ENCODE measurements around the gene PVALEF. TPM values are rescaled to one million over a fixed set of nuclear protein-coding genes. Genes with fewer than 3 reads are reported as not detected.

PVALEF gene
- total and polyA plus RNA-seq, 2 of the 13 experiments (the other 11 are each of a cell fraction or from before 2014, with no cell fraction given) = 0.18 TPM

GRCh38 chr17:81230043-81230820 is 64.9 kb downstream of the PVALEF start (continued):
- TF ChIP-seq STAG1 (CRISPR knock-in tag; IDR thresholded peaks at IDR 0.05) = peak; percentile 72
- 0 out of 2 replicates have a peak, but pooled peaks have one; percentile 33 for TF ChIP-seq RBFOX2 (IDR thresholded peaks at IDR 0.05; ENCODE audit: low read depth, low read length)
- TF ChIP-seq DBP (CRISPR knock-in tag; IDR thresholded peaks at IDR 0.05; ENCODE audit: not compliant biosample characterization) = no peak
- TF ChIP-seq ATF1 (CRISPR knock-in tag; IDR thresholded peaks at IDR 0.05) = no peak
- peak; percentile 92 for TF ChIP-seq PATZ1 (CRISPR knock-in tag; IDR thresholded peaks at IDR 0.05)
- TF ChIP-seq FOSL2 (CRISPR knock-in tag; IDR thresholded peaks at IDR 0.05) = no peak

- peaks cover 25 to 32% of the 10 kb centered on the region in 2 experiments; a peak in 4 of 5 replicates for H3K36me3 ChIP-seq (replicated peaks in 1 of 2; ENCODE audit: control insufficient read depth in 1 of 2, insufficient read depth in 2 of 2, low read length in 2 of 2)
- POLR2A ChIA-PET = interaction anchor here (1.3 kb wide), 1 partner anchor 8 kb away, joined by 6 read pairs; the partner anchor contains the start of gene CEP131
- intact Hi-C loops (cut with micrococcal nuclease; ENCODE audit: unreplicated experiment) (no loop called here), in situ Hi-C loops (cut with HindIII; ENCODE audit: extremely low pct_ligation_motif_present, low pct_unique_long_range_greater_than_20kb) (no loop called here)
- 84% methylated on average over 22 of the region's 31 CpGs for WGBS (ENCODE audit: low lambda C conversion rate)
- DNase-seq (ENCODE audit: low spot score) (no peak), FAIRE-seq (no peak), ATAC-seq (no peak)
- no peak overlapping the region for H3K4me2 ChIP-seq (ENCODE audit: low read depth, low read length)
- H3K9me3 ChIP-seq (ENCODE audit: low read length) = no peaks in the 10 kb centered on the region
- H3K79me2 ChIP-seq (ENCODE audit: insufficient read depth, low read length) = peaks cover 3% of the 10 kb centered on the region
- no TSS peak for BruUV-seq (replicated peaks)
- CTCF ChIA-PET (ENCODE audit: low intra/inter-chr PET ratio, low total read pairs) = interaction anchor here (1.8 kb wide), 1 partner anchor 89 kb away, joined by 12 read pairs; no protein-coding TSS in a partner anchor
- no peak overlapping the region for H3K4me3 ChIP-seq (replicated peaks in 1 of 3; ENCODE audit: insufficient read depth in 1 of 3, low read depth in 2 of 3, low read length in 3 of 3)
- no peak overlapping the region for H3K27ac ChIP-seq (ENCODE audit: extremely low read length, insufficient read depth, low read length)
- no peaks in the 10 kb centered on the region for H3K27me3 ChIP-seq (ENCODE audit: control insufficient read depth in 1 of 2, insufficient read depth in 2 of 2, low read length in 2 of 2)
- no peaks in the 10 kb centered on the region for H4K20me1 ChIP-seq (ENCODE audit: insufficient read depth, low read length)
- peaks cover 10% of the 10 kb centered on the region for H3K4me1 ChIP-seq (ENCODE audit: insufficient read depth, low read length)
- no peak overlapping the region for H2AFZ ChIP-seq (ENCODE audit: low read length)
- no peak overlapping the region for H3K9ac ChIP-seq (ENCODE audit: insufficient read depth, low read depth, low read length)
- TF ChIP-seq HOXA7 (CRISPR knock-in tag; IDR thresholded peaks at IDR 0.05) (0 out of 2 replicates have a peak, but pooled peaks have one; percentile 57), PCBP1 (IDR thresholded peaks at IDR 0.05; ENCODE audit: borderline replicate concordance, low read depth, low read length) (no peak), RXRA (CRISPR knock-in tag; IDR thresholded peaks at IDR 0.05) (peak; percentile 16; the same call in 1 of the 2 replicates), CERS6 (CRISPR knock-in tag; IDR thresholded peaks at IDR 0.05) (no peak), ARHGAP35 (CRISPR knock-in tag; IDR thresholded peaks at IDR 0.05; ENCODE audit: borderline replicate concordance) (no peak), RFXAP (CRISPR knock-in tag; IDR thresholded peaks at IDR 0.05; ENCODE audit: borderline replicate concordance) (no peak), HNF4A (CRISPR knock-in tag; IDR thresholded peaks at IDR 0.05) (no peak), RBFOX2 (IDR thresholded peaks at IDR 0.05; ENCODE audit: low read depth, low read length) (peak; percentile 46; the same call in 1 of the 2 replicates), ZNF776 (CRISPR knock-in tag; IDR thresholded peaks at IDR 0.05) (peak; percentile 41; the same call in 1 of the 2 replicates), MYC (CRISPR knock-in tag; IDR thresholded peaks at IDR 0.05; ENCODE audit: borderline replicate concordance) (no peak), ATM (IDR thresholded peaks at IDR 0.05; ENCODE audit: borderline replicate concordance) (no peak)
Measured at GRCh38 chr17:81231121-81231645, 65.9 kb downstream of the PVALEF start.
